Activated T-helper 9 cell treated with anti-CD3 and anti-CD28 coated beads, Interleukin-2, amount 50 U/mL, for 16 hours (primary cell): Measurements from ENCODE around the gene PACS1.

Source experiments
- DNase-seq: peaks from one replicate; pipeline ENCODE4 v3.0.0-alpha.2; 2020; ENCODE audit warnings: low read depth

The PACS1 gene

GRCh38 chr11:66290330-66290621 is 220.2 kb downstream of the PACS1 start:
- no peak for DNase-seq

DNA sequence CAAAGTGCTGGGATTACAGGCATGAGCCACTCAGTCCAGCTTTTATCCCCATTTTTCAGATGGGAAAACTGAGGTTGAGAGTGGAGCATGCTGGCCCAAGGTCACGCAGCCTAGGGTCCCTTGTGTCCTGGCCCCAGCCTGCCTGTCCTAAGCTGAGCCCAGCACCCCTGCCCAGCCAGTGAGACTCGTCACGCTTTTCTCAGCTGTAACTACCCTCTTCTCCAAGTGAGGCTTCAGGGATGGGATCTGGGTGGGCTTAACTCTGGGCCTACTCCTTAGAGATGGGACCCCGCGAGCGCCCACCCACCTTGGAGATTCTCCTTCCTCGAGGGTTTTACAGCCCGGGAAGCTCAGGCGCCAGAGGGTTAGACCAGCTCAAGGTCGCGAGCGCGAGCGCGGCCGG is 221.2 kb downstream of the PACS1 start:
- no peak for DNase-seq

- no peak for DNase-seq
Observed at GRCh38 chr11:66291706-66292542, 221.9 kb downstream of the PACS1 start, which contains the start of gene TMEM151A. TMEM151A (plus strand) TSS chr11:66291894; CDS start chr11:66292014, 120 bp downstream.

DNA sequence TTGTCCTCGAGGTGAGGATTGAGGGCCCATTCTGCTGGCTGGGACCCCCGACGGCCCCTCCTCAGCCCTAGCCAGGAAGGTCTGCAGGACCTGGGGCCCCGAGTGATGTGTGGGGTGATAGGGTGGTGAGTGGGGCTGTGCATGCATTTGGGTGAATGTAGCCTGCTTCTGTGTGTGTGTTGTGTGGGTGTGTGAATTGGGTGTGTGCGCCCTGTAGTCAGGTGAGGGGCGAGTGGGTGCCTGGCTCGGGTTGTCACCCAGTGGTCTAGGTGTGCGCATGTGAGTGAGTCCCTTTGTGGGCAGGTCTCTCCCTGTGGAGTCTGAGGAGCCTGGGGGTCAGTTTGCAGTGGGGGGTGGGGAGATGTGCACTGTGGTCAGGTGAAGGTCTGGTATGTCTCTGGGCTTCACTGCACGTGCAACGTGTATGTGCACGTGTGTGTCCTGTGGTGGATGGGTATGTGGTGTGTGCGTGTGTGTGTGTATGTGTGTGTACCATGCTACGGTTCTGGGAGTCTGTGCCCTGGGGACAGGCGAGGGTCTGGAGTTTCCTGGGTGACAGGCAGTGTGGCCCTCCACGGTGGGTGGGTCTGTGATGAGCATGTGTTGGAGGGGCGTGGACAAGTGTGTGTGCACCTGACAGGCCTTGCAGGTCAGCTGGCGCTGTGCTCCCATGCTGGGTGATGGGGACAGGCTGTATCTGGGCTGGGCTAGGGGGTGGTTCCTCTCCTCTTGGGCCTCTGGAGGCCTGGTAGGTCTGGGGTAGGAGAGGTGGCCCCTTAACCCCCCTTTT is 222.7 kb downstream of the PACS1 start:
- DNase-seq: no peak

DNA sequence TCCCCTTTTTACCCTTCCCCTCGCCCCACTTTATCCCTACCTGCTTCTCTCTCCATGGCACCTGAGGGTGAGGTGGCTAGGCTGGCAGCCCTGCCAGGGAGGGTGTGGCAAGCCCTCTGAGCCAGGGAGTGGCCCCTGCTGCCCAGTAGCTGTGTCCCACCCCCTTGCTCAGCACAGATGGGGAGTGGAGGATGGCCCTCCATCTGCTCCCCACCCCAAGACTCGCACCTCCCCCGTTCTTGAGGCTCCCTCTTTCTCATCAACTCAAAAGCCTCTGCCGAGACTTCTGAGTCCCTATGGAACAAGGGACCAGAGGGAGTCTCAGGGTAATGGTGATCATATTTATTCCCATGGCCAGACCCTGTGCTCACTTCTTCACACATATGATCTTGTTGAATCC is 223.3 kb downstream of the PACS1 start:
- no peak for DNase-seq

DNA sequence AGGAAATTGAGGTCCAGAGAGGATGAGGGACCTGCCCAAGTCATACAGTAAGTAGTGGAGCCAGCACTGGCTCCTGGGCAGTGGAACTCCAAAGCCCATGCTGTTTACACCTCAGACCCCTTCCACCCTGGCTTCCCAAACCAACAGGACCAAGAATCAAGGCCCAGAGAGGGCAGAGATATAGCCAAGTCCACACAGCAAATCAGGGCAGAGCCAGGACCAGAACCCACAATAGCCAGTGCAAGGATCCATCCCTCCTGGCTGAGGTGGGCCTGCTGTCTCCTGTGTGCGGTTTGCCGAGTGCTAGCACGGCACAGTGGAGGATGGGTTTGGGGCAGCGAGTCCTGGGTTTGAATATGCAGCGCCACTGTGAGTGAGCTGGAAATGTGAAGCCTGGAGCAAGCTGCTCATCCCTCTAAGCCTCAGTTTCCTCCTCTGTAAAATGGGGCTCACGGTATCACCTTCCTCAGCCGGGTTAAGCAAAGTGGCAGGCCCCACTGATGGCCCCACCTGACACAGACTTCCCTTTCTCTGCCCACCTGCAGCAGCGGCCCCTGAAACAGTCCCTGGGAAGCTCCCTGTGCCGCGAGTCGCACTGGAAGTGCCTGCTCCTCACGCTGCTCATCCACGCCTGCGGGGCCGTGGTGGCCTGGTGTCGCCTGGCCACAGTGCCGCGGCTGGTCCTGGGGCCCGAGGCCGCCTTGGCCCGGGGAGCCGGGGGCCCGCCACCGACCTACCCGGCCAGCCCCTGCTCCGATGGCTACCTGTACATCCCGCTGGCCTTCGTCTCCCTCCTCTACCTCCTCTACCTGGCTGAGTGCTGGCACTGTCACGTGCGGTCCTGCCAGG is 223.9 kb downstream of the PACS1 start:
- no peak for DNase-seq
